Cardiac fibroblast (primary cell): ENCODE data around the gene DBH.

Experiments
- DNase-seq, 2 donors: peaks; one replicate each; pipeline versions ENCODE4 v3.0.0 to v3.0.0-alpha.2; 2010; ENCODE audit warnings: low read depth in 2 of 2
- H3K4me3 ChIP-seq, 2 donors: replicated peaks in 1 of 2; 1 replicate in 1 of 2; 2 replicates in 1 of 2; pipeline ENCODE4 v1.5.1; 2011; ENCODE audit warnings: low read depth in 2 of 2, low read length in 2 of 2, mild to moderate bottlenecking in 2 of 2, moderate library complexity in 1 of 2
- CTCF ChIP-seq: IDR thresholded peaks from one replicate; pipeline ENCODE4 v1.5.1; 2011; ENCODE audit warnings: low read depth, mild to moderate bottlenecking, low read length, inconsistent platforms

The DBH gene

GRCh38 chr9:133647148-133647547 is 11.0 kb downstream of the DBH start:
- H3K4me3 ChIP-seq: no peak overlapping the region
- DNase-seq: no peak
- no peak for TF ChIP-seq CTCF

- no peak for DNase-seq
- TF ChIP-seq CTCF: no peak
- no peak overlapping the region for H3K4me3 ChIP-seq
These were observed 11.8 kb downstream of the DBH start for GRCh38 chr9:133647765-133648469.

- no peak for TF ChIP-seq CTCF
- no peak overlapping the region for H3K4me3 ChIP-seq
- DNase-seq: no peak
These were observed 13.0 kb downstream of the DBH start for GRCh38 chr9:133649194-133649593.

- H3K4me3 ChIP-seq: no peak overlapping the region
These were observed 13.9 kb downstream of the DBH start for GRCh38 chr9:133650026-133650425.

GRCh38 chr9:133653638-133654037 is 17.5 kb downstream of the DBH start:
- H3K4me3 ChIP-seq: no peak overlapping the region
- TF ChIP-seq CTCF: no peak
- DNase-seq: no peak

More at GRCh38 chr9:133650026-133650425, 13.9 kb downstream of the DBH start:
- DNase-seq: no peak
- no peak for TF ChIP-seq CTCF

- TF ChIP-seq CTCF: no peak
- DNase-seq: no peak
- H3K4me3 ChIP-seq: no peak overlapping the region
These were observed 18.8 kb downstream of the DBH start for GRCh38 chr9:133654736-133655657.
